PC-9 (cell line): ENCODE results near the gene TGDS. TPM values are rescaled to one million over a fixed set of nuclear protein-coding genes. Genes with fewer than 3 reads are reported as not detected.

Source experiments
- BruUV-seq: library from RNA; stranded (reverse); fragments of 400-500 nt; replicated peaks from 2 replicates; lab custom pipeline; 2021; lab: Mats Ljungman, UMichigan
- CTCF ChIA-PET: fragments of 300-600 bp; sonication (Branson Sonifier 250); formaldehyde crosslinking; loops from one replicate; lab custom pipeline; 2022; ENCODE audit warnings: antibody characterized with exemption; lab: Charles Lee
- POLR2A ChIA-PET: fragments of 300-600 bp; sonication (Branson Sonifier 250); formaldehyde crosslinking; loops from one replicate; lab custom pipeline; 2022; ENCODE audit warnings: antibody characterized with exemption; ENCODE audit not compliant: unreplicated experiment; lab: Charles Lee
- DNase-seq, 2 experiments: peaks; one replicate each; pipeline versions ENCODE4 v3.0.0 to v3.0.0-alpha.2; 2015 to 2022; ENCODE audit warnings: mixed read lengths in 1 of 2
- H2AFZ ChIP-seq: fragments of 200-600 bp; sonication (generic); 2 replicates; pipeline ENCODE4 v1.8.1; 2017; ENCODE audit warnings: antibody characterized with exemption
- H3F3A ChIP-seq: fragments of 200-600 bp; sonication (generic); 2 replicates; pipeline ENCODE4 v1.8.1; 2017; ENCODE audit warnings: antibody characterized with exemption, mild to moderate bottlenecking, low read depth; ENCODE audit not compliant: insufficient read depth
- H3K27ac ChIP-seq: fragments of 200-600 bp; sonication (generic); 2 replicates; pipeline ENCODE4 v1.6.1; 2016; ENCODE audit warnings: mixed run types
- H3K27me3 ChIP-seq: fragments of 200-600 bp; sonication (generic); 2 replicates; pipeline ENCODE4 v1.6.1; 2016; ENCODE audit warnings: low read depth, mixed run types; ENCODE audit not compliant: insufficient read depth
- H3K36me3 ChIP-seq: fragments of 200-600 bp; sonication (generic); 2 replicates; pipeline ENCODE4 v1.6.1; 2016; ENCODE audit warnings: low read depth, mixed run types
- H3K4me1 ChIP-seq: fragments of 200-600 bp; sonication (generic); replicated peaks from 2 replicates; pipeline ENCODE4 v1.6.1; 2016; ENCODE audit warnings: mixed run types; ENCODE audit not compliant: insufficient read depth
- H3K4me2 ChIP-seq: fragments of 200-600 bp; sonication (generic); 2 replicates; pipeline ENCODE4 v1.6.1; 2017; ENCODE audit warnings: mixed run types
- H3K4me3 ChIP-seq: fragments of 200-600 bp; sonication (generic); 2 replicates; pipeline ENCODE4 v1.6.1; 2016; ENCODE audit warnings: mixed run types
- H3K79me2 ChIP-seq: fragments of 200-600 bp; sonication (generic); 2 replicates; pipeline ENCODE4 v1.6.1; 2017; ENCODE audit warnings: low read depth, mixed run types
- H3K9me2 ChIP-seq: fragments of 200-600 bp; sonication (generic); 2 replicates; pipeline ENCODE4 v1.8.1; 2017; ENCODE audit warnings: mild to moderate bottlenecking; ENCODE audit not compliant: insufficient read depth
- H3K9me3 ChIP-seq: fragments of 200-600 bp; sonication (generic); 2 replicates; pipeline ENCODE4 v1.8.1; 2016; ENCODE audit warnings: low read depth; ENCODE audit not compliant: insufficient read depth
- H4K20me1 ChIP-seq: fragments of 200-600 bp; sonication (generic); 2 replicates; pipeline ENCODE4 v1.8.1; 2017; ENCODE audit not compliant: insufficient read depth
- CTCF ChIP-seq: fragments of 200-600 bp; sonication (generic); conservative IDR thresholded peaks from 2 replicates; pipeline ENCODE4 v1.6.1; 2017; ENCODE audit warnings: mixed run types, antibody characterized with exemption, mild to moderate bottlenecking, moderate library complexity
- EZH2 ChIP-seq: fragments of 200-600 bp; sonication (generic); IDR thresholded peaks from 2 replicates; pipeline ENCODE4 v1.8.0; 2017; ENCODE audit warnings: antibody characterized with exemption, low read depth
- intact Hi-C: fragments of 100-400 bp; cut with micrococcal nuclease; formaldehyde crosslinking; loops from one replicate; pipeline ENCODE4 v1.10.0; 2022; ENCODE audit not compliant: unreplicated experiment
- total RNA-seq: library from RNA; stranded (reverse); gene quantifications from 2 replicates; pipeline ENCODE4 v1.2.3, GENCODE V29; 2021

The TGDS gene
- total RNA-seq, 1 experiment from 2014 or later, result 6.2 TPM

- H3K4me3 ChIP-seq, result no peak overlapping the region
- TF ChIP-seq CTCF (no peak), EZH2 (no peak)
- H3K4me1 ChIP-seq, result no peaks in the 10 kb centered on the region
- intact Hi-C loops, result no loop called here
- peaks cover 5% of the 10 kb centered on the region; the same call in 1 of the 2 replicates for H3K36me3 ChIP-seq
- H3K27ac ChIP-seq, result no peak overlapping the region
- H3K27me3 ChIP-seq, result no peaks in the 10 kb centered on the region
- H2AFZ ChIP-seq, result no peak overlapping the region
- H3K9me3 ChIP-seq, result no peaks in the 10 kb centered on the region
- POLR2A ChIA-PET, result no interaction called here
- H3K9me2 ChIP-seq, result no peaks in the 10 kb centered on the region
- H4K20me1 ChIP-seq, result no peaks in the 10 kb centered on the region
- CTCF ChIA-PET, result no interaction called here
- no TSS peak for BruUV-seq
- H3K4me2 ChIP-seq, result no peak overlapping the region
- DNase-seq, result no peak
- no peaks in the 10 kb centered on the region for H3K79me2 ChIP-seq
- no peaks in the 10 kb centered on the region for H3F3A ChIP-seq
Observed at GRCh38 chr13:94569615-94570014, 26.3 kb downstream of the TGDS start.

GRCh38 chr13:94568443-94568842 lies 27.5 kb downstream of the TGDS start:
- BruUV-seq, result no TSS peak
- ChIA-PET CTCF (no interaction called here), POLR2A (no interaction called here)
- no peak overlapping the region for H3K4me3 ChIP-seq
- no peaks in the 10 kb centered on the region for H3K9me3 ChIP-seq
- no peaks in the 10 kb centered on the region for H3K36me3 ChIP-seq
- H3K4me1 ChIP-seq, result no peaks in the 10 kb centered on the region
- no peaks in the 10 kb centered on the region for H4K20me1 ChIP-seq
- H3F3A ChIP-seq, result no peaks in the 10 kb centered on the region
- intact Hi-C loops, result no loop called here
- no peak overlapping the region for H3K4me2 ChIP-seq
- H3K27ac ChIP-seq, result no peak overlapping the region
- H3K9me2 ChIP-seq, result no peaks in the 10 kb centered on the region
- no peaks in the 10 kb centered on the region for H3K27me3 ChIP-seq
- H2AFZ ChIP-seq, result no peak overlapping the region
- no peak for DNase-seq
- no peaks in the 10 kb centered on the region for H3K79me2 ChIP-seq
- TF ChIP-seq EZH2 (no peak), CTCF (no peak)

- H3K9me2 ChIP-seq, result no peaks in the 10 kb centered on the region
- no TSS peak for BruUV-seq
- no peaks in the 10 kb centered on the region for H3F3A ChIP-seq
- H2AFZ ChIP-seq, result no peak overlapping the region
- intact Hi-C loops, result no loop called here
- TF ChIP-seq EZH2, result no peak
- TF ChIP-seq CTCF, result no peak
- no peak for DNase-seq
- H3K4me1 ChIP-seq, result no peaks in the 10 kb centered on the region
- no peaks in the 10 kb centered on the region for H3K27me3 ChIP-seq
- no peak overlapping the region for H3K4me3 ChIP-seq
- no peak overlapping the region for H3K27ac ChIP-seq
- no peaks in the 10 kb centered on the region for H3K9me3 ChIP-seq
- H3K79me2 ChIP-seq, result no peaks in the 10 kb centered on the region
- ChIA-PET CTCF (no interaction called here), POLR2A (no interaction called here)
- H3K4me2 ChIP-seq, result no peak overlapping the region
- no peaks in the 10 kb centered on the region for H4K20me1 ChIP-seq
- H3K36me3 ChIP-seq, result no peaks in the 10 kb centered on the region
Observed at GRCh38 chr13:94567581-94567980, 28.4 kb downstream of the TGDS start.
